DMS114 treated with DMSO at 0.1 percent for 48 hours (cell line): Measurements from ENCODE around the gene ADAM8.
"Not testable (repeated sequence)": the region's sequence is repeated elsewhere in the genome, so short reads cannot be mapped to it uniquely, and the experiment has no call there.

Experiments
- DNase-seq: peaks from one replicate; lab custom pipeline; 2025; ENCODE audit not compliant: unreplicated experiment; lab: John Stamatoyannopoulos, UW

The ADAM8 gene

DNA sequence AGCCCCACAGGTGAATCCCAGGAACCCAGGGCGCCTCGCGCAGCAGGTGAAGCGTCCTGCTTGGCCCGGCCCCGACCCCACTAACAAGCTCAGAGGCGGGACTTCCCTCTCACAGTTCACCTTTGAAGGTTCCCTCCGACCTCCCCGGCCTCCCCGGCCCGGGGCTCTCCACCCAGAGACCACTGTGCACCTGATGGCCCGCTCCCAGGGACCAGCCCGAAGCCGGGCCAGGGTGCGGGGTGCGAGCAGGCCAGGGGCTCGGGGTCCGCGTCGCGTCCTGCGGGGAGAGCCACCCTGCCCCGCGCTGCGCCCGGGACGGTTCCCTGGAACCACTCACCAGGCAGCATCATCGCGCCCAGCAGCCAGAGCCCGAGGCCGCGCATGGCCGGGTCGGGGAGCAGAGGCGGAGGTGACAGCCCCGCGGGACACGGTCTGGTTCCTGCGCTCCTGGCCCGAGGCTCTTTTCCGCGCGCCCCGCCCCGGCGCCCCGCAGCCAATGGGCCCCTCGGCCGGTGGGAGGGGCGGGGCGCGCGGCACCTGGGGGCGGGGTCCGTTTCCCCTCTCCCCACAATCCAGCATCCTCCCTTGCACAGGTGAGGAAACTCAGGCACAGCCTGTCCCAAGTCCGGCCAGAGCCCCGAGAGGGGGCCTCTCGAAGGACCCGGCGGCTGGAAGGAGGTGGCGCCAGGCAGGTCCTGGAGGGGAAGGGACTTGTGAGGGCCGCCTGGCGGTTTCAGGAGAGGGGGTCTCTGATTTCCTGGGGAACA lies at the start of gene ADAM8:
Gene ADAM8 (minus strand): TSS at position 434 of the 767 bp plus-strand sequence. CDS start 51 bp downstream, at position 383.
- no peak for DNase-seq

GRCh38 chr10:133326223-133326551 lies 49.5 kb upstream of the ADAM8 start:
- no peak for DNase-seq

DNA sequence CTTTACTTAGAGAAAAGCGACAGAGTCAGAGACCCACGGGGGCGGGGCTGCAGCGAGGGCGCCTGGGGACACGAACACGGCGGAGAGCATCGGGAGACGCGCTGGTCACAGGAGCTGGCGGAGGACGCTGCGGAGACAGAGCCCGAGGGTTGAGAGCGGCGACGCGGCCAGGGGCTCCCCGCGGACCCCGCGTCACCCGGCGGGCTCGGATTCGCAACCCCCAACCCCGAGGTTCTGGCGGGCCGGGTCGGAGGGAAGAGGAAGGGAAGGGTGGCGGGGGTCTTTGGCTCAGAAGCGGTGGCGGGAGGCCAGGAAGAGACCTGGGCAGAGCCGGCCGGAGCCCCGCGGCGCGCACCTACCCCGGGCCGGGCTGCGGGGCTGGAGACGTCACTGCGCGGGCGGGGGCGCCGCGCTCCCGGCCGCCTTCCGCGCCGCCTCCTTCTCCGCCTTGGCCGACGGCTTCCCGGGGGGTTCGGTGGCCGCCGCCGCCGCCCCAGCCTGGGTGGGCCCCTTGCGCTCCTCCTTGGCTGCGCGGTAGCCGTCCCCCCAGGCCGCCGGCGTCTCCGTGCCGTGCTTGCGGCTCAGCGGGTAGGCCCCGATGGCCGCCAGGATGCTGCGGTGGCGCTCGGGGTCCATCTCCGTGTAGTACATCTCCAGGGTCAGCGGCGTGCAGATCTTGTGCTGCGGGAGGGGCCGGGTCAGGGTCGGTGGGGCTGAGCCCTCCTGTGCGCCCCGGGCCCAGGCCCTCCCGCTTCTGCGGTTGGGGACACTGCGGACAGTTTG lies 49.0 kb upstream of the ADAM8 start:
- DNase-seq: no peak

DNA sequence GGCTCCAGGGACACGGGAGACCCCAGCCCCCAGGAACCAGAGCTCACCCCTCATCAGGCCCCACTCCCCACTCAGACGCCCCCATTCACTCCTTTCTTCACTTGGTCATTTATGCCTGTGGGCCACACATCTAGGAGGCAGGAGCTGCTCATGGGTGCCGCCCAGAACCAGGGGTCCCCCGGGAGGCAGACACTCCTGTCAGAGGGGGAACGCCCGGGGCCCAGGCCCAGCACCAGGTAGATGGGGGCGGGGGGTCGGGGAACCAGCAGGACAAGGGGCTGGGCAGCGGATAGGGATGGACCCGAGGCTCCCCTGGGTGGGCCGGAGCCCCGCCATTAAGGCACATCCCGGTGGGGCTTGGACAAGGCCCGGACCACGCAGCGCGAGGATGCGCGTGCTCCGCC lies 48.2 kb upstream of the ADAM8 start:
- no peak for DNase-seq

GRCh38 chr10:133324198-133324792 lies 47.6 kb upstream of the ADAM8 start:
- DNase-seq: peak; percentile 37

DNA sequence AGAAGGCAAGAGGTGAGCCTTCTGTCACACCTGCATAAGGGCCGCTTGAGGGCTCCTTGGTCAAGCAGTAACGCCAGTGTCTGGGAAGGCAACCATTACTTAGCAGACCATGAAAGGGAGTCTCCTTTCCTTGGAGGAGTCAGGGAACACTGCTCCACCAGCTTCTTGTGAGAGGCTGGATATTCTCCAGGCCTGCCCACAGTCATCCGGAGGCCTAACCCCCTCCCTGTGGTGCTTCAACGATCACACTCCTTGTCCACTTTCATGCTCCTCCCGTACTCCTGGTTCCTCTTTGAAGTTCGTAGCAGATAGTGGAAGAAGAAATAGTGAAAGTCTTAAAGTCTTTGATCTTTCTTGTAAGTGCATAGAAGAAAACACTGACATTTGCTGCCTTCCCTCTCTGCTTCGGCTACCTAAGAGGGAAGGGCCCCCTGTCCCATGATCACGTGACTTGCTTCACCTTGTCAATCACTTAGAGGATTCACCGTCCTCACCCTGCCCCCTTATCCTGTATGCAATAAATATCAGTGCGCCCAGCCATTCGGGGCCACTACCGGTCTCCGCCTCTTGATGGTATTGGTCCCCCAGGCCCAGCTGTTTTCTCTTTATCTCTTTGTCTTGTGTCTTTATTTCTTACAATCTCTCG lies 45.5 kb upstream of the ADAM8 start:
- DNase-seq: not testable (repeated sequence)

GRCh38 chr10:133320852-133321422 lies 44.3 kb upstream of the ADAM8 start:
- not testable (repeated sequence) for DNase-seq

GRCh38 chr10:133318494-133319127 lies 41.9 kb upstream of the ADAM8 start:
- peak; percentile 17 for DNase-seq

- DNase-seq: no peak
Measured at GRCh38 chr10:133316732-133317131, 40.1 kb upstream of the ADAM8 start.

GRCh38 chr10:133316266-133316665 lies 39.6 kb upstream of the ADAM8 start:
- no peak for DNase-seq

DNA sequence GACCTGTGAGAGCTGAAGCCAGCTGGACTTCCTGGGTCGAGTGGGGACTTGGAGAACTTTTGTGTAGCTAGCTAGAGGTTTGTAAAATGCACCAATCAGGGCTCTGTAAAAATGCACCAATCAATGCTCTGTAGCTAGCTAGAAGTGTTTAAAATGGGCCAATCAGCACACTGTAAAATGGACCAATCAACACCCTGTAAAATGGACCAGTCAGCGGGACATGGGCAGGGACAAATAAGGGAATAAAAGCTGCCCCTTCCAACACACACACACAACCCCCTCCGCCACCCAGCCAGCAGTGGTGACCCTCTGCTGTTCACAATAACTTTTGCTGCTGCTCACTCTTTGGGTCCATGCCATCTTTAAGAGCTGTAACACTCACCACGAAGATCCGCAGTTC lies 39.2 kb upstream of the ADAM8 start:
- DNase-seq: peak; percentile 21

DNA sequence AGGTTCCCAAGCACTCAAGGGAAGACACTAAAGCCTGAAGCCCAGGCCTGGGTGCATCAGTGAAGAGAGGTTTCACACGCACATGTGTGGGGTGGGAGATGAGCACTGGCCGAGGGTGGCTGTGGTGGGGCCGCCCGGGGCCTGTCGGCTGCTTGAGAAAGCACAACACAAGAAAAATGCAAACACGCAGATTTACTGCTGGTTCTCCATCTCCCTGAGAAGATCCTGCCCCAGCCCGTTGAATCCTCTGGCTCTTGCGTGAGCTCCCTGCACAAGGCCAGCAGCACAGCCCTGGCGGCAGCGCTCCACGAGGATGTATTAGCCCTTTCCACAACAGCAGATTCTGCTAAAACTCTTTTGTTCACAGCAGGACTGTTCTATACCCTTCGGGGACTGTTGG lies 38.2 kb upstream of the ADAM8 start:
- no peak for DNase-seq

GRCh38 chr10:133313192-133313591 lies 36.5 kb upstream of the ADAM8 start:
- DNase-seq: no peak

DNA sequence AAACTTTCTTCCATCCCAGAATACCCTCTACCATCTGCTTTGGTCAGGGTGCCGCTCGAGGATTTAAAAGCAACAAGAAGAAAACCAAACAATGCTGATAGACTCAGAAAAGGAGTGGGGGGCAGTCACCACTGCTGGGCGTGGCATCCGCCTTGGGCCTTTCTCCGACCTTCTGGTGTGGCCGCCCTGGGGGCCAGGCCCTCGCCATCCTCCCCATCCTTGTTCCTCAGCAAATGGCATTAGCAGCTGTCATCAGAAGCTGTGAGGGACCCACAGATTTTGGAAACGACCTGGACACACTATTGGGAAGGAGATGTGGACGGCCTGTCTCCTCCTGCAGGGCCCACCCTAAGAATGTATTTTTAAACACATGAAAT lies 36.1 kb upstream of the ADAM8 start:
- DNase-seq: no peak

DNA sequence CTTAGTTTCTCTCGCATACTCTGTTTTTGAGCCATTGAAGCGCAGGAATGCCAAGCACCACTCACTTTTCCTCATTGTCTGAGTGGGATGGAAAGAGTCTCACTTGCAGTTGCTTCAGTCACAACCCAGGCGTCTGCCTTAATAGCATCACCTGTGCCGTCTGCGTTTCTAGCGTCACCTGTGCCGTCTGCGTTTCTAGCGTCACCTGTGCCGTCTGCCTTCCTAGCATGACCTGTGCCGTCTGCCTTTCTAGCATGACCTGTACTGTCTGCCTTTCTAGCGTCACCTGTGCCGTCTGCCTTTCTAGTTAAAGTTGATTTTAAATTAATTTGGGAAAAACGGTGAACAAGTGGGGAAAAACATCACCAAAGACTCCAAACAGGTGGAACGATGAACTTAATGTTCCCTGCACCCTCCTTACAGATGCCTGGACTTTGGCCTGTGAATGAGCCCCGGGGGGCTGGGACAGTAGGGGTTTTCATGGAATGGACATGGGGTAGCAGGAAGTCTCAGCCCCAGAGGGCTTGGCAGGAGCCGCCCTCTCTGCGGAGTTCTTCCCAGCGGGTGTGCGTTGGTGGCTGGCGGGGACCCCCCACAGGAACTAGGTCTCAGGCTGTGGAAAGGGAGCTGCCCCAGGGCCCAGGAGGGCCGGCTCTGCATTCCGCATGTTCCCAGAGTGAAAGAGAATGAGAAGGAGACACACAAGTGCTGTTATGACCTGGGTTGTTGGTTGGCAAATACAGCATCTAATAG lies 35.5 kb upstream of the ADAM8 start:
- DNase-seq: no peak

- no peak for DNase-seq
Measured at GRCh38 chr10:133311570-133311969, 34.9 kb upstream of the ADAM8 start.

DNA sequence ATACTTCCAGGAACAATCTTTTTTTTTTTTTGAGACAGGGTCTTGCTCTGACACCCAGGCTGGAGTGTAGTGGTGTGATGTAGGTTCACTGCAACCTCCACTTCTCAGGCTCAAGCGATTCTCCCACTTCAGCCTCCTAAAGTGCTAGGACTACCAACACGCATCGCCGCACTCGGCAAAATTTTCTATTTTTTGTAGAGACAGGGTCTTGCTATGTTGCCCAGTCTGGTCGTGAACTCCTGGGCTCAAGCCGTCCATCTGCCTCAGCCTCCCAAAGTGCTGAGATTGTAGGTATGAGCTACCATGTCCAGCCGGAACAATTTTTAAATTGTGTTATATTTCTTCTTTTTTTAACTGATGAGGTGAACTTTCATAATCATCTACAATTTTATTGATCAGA lies 34.1 kb upstream of the ADAM8 start:
- DNase-seq: no peak

- DNase-seq: no peak
Measured at GRCh38 chr10:133310399-133310755, 33.7 kb upstream of the ADAM8 start.

DNA sequence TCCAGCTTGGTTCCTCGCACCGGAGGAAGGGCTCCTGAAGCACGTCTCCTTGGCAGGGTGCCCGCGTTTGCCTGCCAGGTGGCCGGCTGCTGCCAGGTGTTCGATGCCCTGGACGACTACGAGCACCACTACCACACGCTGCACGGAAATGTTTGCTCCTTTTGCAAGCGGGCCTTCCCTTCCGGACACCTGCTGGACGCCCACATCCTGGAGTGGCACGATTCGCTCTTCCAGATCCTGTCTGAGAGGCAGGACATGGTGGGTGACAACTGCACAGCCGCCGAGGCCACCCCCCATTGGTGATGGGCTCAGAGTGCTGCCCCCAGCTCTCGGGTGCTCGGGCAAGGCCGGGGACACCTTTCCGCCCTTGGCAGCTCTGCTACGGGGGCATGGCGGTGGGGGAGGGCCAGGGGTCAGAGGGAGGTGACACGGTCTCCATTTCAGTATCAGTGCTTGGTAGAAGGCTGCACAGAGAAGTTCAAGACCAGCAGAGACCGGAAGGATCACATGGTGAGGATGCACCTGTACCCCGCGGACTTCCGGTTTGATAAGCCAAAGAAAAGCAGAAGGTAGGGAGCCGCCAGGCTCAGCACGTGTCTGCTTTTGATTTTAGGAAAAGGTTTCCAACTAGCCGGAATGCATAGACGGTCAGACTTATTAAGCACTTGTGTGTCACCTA lies 33.2 kb upstream of the ADAM8 start:
- no peak for DNase-seq
